Mammary epithelial cell (primary cell): ENCODE results near the gene CD34.

ENCODE experiments used
- EZH2 ChIP-seq: IDR thresholded peaks from 2 replicates; pipeline ENCODE4 v1.6.1; 2012; ENCODE audit warnings: low read length, inconsistent platforms, borderline replicate concordance
- TF ChIP-seq, protein P1 (sequence below), 2 donors: IDR thresholded peaks in 1 of 2; conservative IDR thresholded peaks in 1 of 2; 2 replicates each; pipeline ENCODE4 v1.5.1; 2011 to 2012; ENCODE audit warnings: inconsistent platforms in 2 of 2, low read length in 2 of 2, mild to moderate bottlenecking in 2 of 2, control low read depth in 1 of 2, low read depth in 1 of 2; ENCODE audit not compliant: insufficient read depth in 1 of 2; ENCODE audit errors: extremely low read depth in 1 of 2

DNA sequence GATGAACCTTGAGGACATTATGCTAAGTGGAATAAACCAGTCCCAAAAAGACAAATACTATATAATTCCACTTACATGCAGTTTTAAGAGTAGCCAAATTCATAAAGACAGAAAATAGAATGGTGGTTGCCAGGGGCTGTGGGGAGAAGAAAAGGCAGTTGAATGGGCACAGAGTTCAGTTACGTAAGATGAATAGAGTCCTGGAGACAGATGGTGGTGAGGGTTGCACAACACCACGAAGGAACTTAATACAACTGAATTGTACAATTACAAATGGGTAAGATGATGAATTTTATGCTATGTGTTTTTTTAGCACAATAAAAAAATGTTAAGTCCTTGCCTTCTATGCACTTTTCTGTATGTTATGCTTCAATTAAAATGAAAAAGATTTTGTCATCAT is 66.6 kb downstream of the CD34 start:
- no peak for TF ChIP-seq EZH2
- TF ChIP-seq, protein P1, sequence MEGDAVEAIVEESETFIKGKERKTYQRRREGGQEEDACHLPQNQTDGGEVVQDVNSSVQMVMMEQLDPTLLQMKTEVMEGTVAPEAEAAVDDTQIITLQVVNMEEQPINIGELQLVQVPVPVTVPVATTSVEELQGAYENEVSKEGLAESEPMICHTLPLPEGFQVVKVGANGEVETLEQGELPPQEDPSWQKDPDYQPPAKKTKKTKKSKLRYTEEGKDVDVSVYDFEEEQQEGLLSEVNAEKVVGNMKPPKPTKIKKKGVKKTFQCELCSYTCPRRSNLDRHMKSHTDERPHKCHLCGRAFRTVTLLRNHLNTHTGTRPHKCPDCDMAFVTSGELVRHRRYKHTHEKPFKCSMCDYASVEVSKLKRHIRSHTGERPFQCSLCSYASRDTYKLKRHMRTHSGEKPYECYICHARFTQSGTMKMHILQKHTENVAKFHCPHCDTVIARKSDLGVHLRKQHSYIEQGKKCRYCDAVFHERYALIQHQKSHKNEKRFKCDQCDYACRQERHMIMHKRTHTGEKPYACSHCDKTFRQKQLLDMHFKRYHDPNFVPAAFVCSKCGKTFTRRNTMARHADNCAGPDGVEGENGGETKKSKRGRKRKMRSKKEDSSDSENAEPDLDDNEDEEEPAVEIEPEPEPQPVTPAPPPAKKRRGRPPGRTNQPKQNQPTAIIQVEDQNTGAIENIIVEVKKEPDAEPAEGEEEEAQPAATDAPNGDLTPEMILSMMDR (conservative IDR thresholded peaks at IDR 0.05 in 1 of 2, IDR thresholded peaks at IDR 0.05 in 1 of 2; ENCODE audit: extremely low read depth in 1 of 2, insufficient read depth in 1 of 2, low read depth in 1 of 2, low read length in 2 of 2), result no peak
